Caco-2 (cell line): Measurements from ENCODE around the gene SMIM14. TPM values are rescaled to one million over a fixed set of nuclear protein-coding genes. Genes with fewer than 3 reads are reported as not detected.

Experiments
- BruUV-seq: library from RNA; stranded (reverse); fragments of 400-500 nt; replicated peaks from 2 replicates; lab custom pipeline; 2021; lab: Mats Ljungman, UMichigan
- CTCF ChIA-PET: fragments of 300-600 bp; sonication (Branson Sonifier 250); formaldehyde crosslinking; loops from one replicate; lab custom pipeline; 2022; ENCODE audit warnings: antibody characterized with exemption; lab: Charles Lee
- POLR2A ChIA-PET: fragments of 300-600 bp; sonication (Branson Sonifier 250); formaldehyde crosslinking; loops from one replicate; lab custom pipeline; 2022; ENCODE audit warnings: antibody characterized with exemption; lab: Charles Lee
- DNase-seq, 2 experiments: peaks; one replicate each; pipeline versions ENCODE4 v3.0.0 to v3.0.0-alpha.2; 2020 to 2022
- H3K27me3 ChIP-seq: replicated peaks from 2 replicates; pipeline ENCODE4 v1.6.0; 2011; ENCODE audit warnings: low read length; ENCODE audit not compliant: control insufficient read depth, insufficient read depth
- H3K36me3 ChIP-seq: 2 replicates; pipeline ENCODE4 v1.5.1; 2011; ENCODE audit warnings: low read length; ENCODE audit not compliant: control insufficient read depth, insufficient read depth
- H3K4me1 ChIP-seq: fragments of 250-450 bp; sonication (Bioruptor Pico); 2 replicates; pipeline ENCODE4 v1.5.1; 2020; ENCODE audit warnings: mild to moderate bottlenecking
- H3K4me3 ChIP-seq: 2 replicates; pipeline ENCODE4 v1.5.1; 2011; ENCODE audit warnings: low read depth, mild to moderate bottlenecking, control low read depth, low read length
- H3K9me3 ChIP-seq: fragments of 250-450 bp; sonication (Bioruptor Pico); 2 replicates; pipeline ENCODE4 v1.5.1; 2020; ENCODE audit warnings: mild to moderate bottlenecking, moderate library complexity
- H3K27ac Mint-ChIP-seq: one replicate; pipeline ENCODE4 v1.8.0; 2022; ENCODE audit warnings: mixed read lengths; ENCODE audit not compliant: unreplicated experiment
- H3K27me3 Mint-ChIP-seq: one replicate; pipeline ENCODE4 v1.8.0; 2022; ENCODE audit warnings: mixed read lengths; ENCODE audit not compliant: insufficient read depth, unreplicated experiment
- H3K36me3 Mint-ChIP-seq: one replicate; pipeline ENCODE4 v1.8.0; 2022; ENCODE audit warnings: mild to moderate bottlenecking, mixed read lengths; ENCODE audit not compliant: insufficient read depth, unreplicated experiment
- H3K4me1 Mint-ChIP-seq: one replicate; pipeline ENCODE4 v1.8.0; 2022; ENCODE audit warnings: low read depth, mixed read lengths; ENCODE audit not compliant: unreplicated experiment
- H3K4me3 Mint-ChIP-seq: one replicate; pipeline ENCODE4 v1.8.0; 2022; ENCODE audit warnings: mild to moderate bottlenecking, moderate library complexity, mixed read lengths; ENCODE audit not compliant: unreplicated experiment
- H3K9me3 Mint-ChIP-seq: one replicate; pipeline ENCODE4 v1.8.0; 2022; ENCODE audit warnings: mixed read lengths; ENCODE audit not compliant: unreplicated experiment
- CTCF ChIP-seq, 2 experiments: fragments of 200-600 bp in 1 of 2; IDR thresholded peaks; 1 replicate in 1 of 2; 2 replicates in 1 of 2; pipeline versions ENCODE4 v1.5.1 to v1.8.0; 2011 to 2022; ENCODE audit warnings: antibody characterized with exemption in 1 of 2, control low read depth in 1 of 2, inconsistent platforms in 1 of 2, low read depth in 1 of 2, low read length in 1 of 2, mild to moderate bottlenecking in 1 of 2, moderate library complexity in 1 of 2; ENCODE audit not compliant: insufficient read depth in 1 of 2, severe bottlenecking in 1 of 2, unreplicated experiment in 1 of 2
- intact Hi-C: fragments of 100-400 bp; cut with micrococcal nuclease; formaldehyde crosslinking; loops from one replicate; pipeline ENCODE4 v1.10.0; 2022; ENCODE audit not compliant: unreplicated experiment
- total RNA-seq: library from RNA; stranded (reverse); gene quantifications from 2 replicates; pipeline ENCODE4 v1.2.3, GENCODE V29; 2022

The SMIM14 gene
- total RNA-seq, 1 experiment from 2014 or later = 41.0 TPM

- H3K4me3 ChIP-seq = no peak overlapping the region
- H3K4me1 Mint-ChIP-seq = peaks cover 17% of the 10 kb centered on the region
- no TSS peak for BruUV-seq
- no peaks in the 10 kb centered on the region for H3K27me3 Mint-ChIP-seq
- H3K4me3 Mint-ChIP-seq = no peak overlapping the region
- DNase-seq = no peak
- intact Hi-C loops = no loop called here
- H3K4me1 ChIP-seq = peaks cover 40% of the 10 kb centered on the region
- ChIA-PET CTCF (interaction anchor here (0.7 kb wide), 1 partner anchor 73 kb away, joined by 4 read pairs; no protein-coding TSS in a partner anchor), POLR2A (no interaction called here)
- H3K36me3 Mint-ChIP-seq = peaks cover 10% of the 10 kb centered on the region
- no peaks in the 10 kb centered on the region for H3K27me3 ChIP-seq
- TF ChIP-seq CTCF (IDR thresholded peaks at IDR 0.05; ENCODE audit: insufficient read depth in 1 of 2, low read depth in 1 of 2, low read length in 1 of 2, severe bottlenecking in 1 of 2, unreplicated experiment in 1 of 2) = no peak
- no peaks in the 10 kb centered on the region; the same call in 1 of the 2 replicates for H3K36me3 ChIP-seq
- no peaks in the 10 kb centered on the region for H3K9me3 ChIP-seq
- no peaks in the 10 kb centered on the region for H3K9me3 Mint-ChIP-seq
- peak overlapping the region; percentile 39 for H3K27ac Mint-ChIP-seq
These were observed 11.3 kb downstream of the SMIM14 start for GRCh38 chr4:39627413-39627812.

GRCh38 chr4:39626913-39627312 lies 11.8 kb downstream of the SMIM14 start:
- CTCF ChIA-PET = no interaction called here
- H3K4me3 Mint-ChIP-seq = no peak overlapping the region

GRCh38 chr4:39626261-39626660 lies 12.4 kb downstream of the SMIM14 start:
- Mint-ChIP-seq H3K27ac (no peak overlapping the region), H3K4me1 (peaks cover 18% of the 10 kb centered on the region), H3K27me3 (no peaks in the 10 kb centered on the region), H3K36me3 (peaks cover 10% of the 10 kb centered on the region), H3K9me3 (no peaks in the 10 kb centered on the region), H3K4me3 (no peak overlapping the region)
- no peaks in the 10 kb centered on the region for H3K9me3 ChIP-seq
- BruUV-seq = no TSS peak
- H3K4me3 ChIP-seq = no peak overlapping the region
- ChIA-PET POLR2A (no interaction called here), CTCF (no interaction called here)
- TF ChIP-seq CTCF (IDR thresholded peaks at IDR 0.05; ENCODE audit: insufficient read depth in 1 of 2, low read depth in 1 of 2, low read length in 1 of 2, severe bottlenecking in 1 of 2, unreplicated experiment in 1 of 2) = no peak
- H3K4me1 ChIP-seq = peaks cover 49% of the 10 kb centered on the region
- intact Hi-C loops = no loop called here
- H3K27me3 ChIP-seq = no peaks in the 10 kb centered on the region
- no peaks in the 10 kb centered on the region; the same call in 1 of the 2 replicates for H3K36me3 ChIP-seq
- no peak for DNase-seq

More at GRCh38 chr4:39626913-39627312, 11.8 kb downstream of the SMIM14 start:
- Histone ChIP-seq H3K4me1 (peaks cover 45% of the 10 kb centered on the region), H3K27me3 (no peaks in the 10 kb centered on the region), H3K9me3 (no peaks in the 10 kb centered on the region), H3K36me3 (no peaks in the 10 kb centered on the region; the same call in 1 of the 2 replicates), H3K4me3 (no peak overlapping the region)
- H3K4me1 Mint-ChIP-seq = peaks cover 18% of the 10 kb centered on the region
- no peak for DNase-seq
- POLR2A ChIA-PET = no interaction called here
- intact Hi-C loops = no loop called here
- peak overlapping the region; percentile 39 for H3K27ac Mint-ChIP-seq
- no peaks in the 10 kb centered on the region for H3K27me3 Mint-ChIP-seq
- H3K36me3 Mint-ChIP-seq = peaks cover 10% of the 10 kb centered on the region
- no peak for TF ChIP-seq CTCF (IDR thresholded peaks at IDR 0.05; ENCODE audit: insufficient read depth in 1 of 2, low read depth in 1 of 2, low read length in 1 of 2, severe bottlenecking in 1 of 2, unreplicated experiment in 1 of 2)
- no peaks in the 10 kb centered on the region for H3K9me3 Mint-ChIP-seq
- no TSS peak for BruUV-seq
